HG02678 (cell line): ENCODE measurements around the gene PPOX.

Source experiments
- ATAC-seq: cut with Tn5 transposase; IDR thresholded peaks from one replicate; pipeline ENCODE4 v1.9.1; 2021; ENCODE audit warnings: mild to moderate bottlenecking, moderate library complexity; ENCODE audit not compliant: unreplicated experiment

PPOX gene

DNA sequence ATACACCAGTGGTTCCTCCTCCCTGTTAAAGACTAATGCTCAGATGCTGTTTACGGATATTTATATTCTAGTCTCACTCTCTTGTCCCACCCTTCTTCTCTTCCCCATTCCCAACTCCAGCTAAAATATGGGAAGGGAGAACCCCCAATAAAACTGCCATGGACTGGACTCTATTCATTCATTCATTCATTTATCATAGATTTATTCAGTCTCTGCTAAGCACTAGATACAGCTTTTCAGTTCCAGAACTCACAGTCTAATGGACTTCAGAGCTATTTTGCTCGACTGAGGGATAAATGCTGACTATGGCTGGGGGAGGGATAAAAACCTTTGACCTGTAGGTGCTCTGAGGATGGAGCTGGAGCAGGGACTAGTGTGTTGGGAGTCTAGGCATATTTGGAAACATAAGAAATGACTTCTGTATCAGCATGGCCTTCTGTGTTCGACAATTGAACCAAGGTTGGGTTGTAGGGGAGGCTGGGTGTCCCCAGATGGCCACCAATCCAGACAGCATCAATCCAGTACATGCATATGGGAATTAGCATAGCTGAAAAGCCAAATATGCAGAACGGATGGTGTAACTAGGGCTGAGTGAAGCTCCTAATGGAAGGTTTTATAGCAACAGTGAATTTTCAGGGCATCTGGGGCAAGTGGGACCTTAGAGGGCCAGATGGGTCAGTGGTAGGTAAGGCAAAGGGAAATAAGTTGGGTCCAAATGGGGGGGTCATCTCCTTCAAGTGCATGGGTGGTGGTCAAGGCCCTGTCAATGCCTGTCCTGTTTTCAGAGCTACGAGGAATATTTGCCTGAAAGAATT lies 53.1 kb downstream of the PPOX start:
- no peak for ATAC-seq

DNA sequence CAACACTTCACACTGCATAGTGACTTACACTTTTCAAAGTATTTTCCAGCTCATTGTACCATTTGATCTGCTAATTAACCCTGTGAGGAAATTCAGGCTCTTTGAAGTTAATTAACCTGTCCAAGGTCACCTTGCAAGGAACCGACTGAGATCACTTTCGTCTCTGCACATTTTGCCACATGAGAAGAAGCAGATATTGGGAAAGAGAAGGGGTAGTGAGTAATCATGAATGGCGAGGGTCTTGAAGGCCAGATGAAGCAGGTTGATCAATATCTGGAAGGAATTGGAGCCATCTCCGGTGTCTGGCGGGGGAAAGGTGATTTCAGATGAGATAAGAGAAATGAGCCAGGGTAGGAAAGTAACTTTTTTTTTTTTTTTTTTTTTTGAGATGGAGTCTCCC lies 53.8 kb downstream of the PPOX start:
- ATAC-seq: no peak
